GM23248 (cell line): ENCODE data around the gene GABRR2. TPM values are rescaled to one million over a fixed set of nuclear protein-coding genes. Genes with fewer than 3 reads are reported as not detected.

Source experiments
- DNase-seq: peaks from one replicate; pipeline ENCODE4 v3.0.0-alpha.2; 2015
- H2AFZ ChIP-seq: fragments of 200-600 bp; sonication (generic); 2 replicates; pipeline ENCODE4 v1.6.1; 2016; ENCODE audit warnings: antibody characterized with exemption
- H3F3A ChIP-seq: fragments of 200-600 bp; sonication (generic); 2 replicates; pipeline ENCODE4 v1.6.1; 2016; ENCODE audit warnings: mild to moderate bottlenecking, antibody characterized with exemption, mixed run types; ENCODE audit not compliant: insufficient read depth
- H3K27ac ChIP-seq: fragments of 200-600 bp; sonication (generic); 2 replicates; pipeline ENCODE4 v1.5.1; 2016; ENCODE audit warnings: mild to moderate bottlenecking
- H3K27me3 ChIP-seq: fragments of 200-600 bp; sonication (generic); replicated peaks from 2 replicates; pipeline ENCODE4 v1.6.1; 2016; ENCODE audit warnings: mild to moderate bottlenecking; ENCODE audit not compliant: insufficient read depth
- H3K36me3 ChIP-seq: fragments of 200-600 bp; sonication (generic); 2 replicates; pipeline ENCODE4 v1.6.1; 2016; ENCODE audit warnings: low read depth, mild to moderate bottlenecking
- H3K4me1 ChIP-seq: fragments of 200-600 bp; sonication (generic); 2 replicates; pipeline ENCODE4 v1.6.1; 2016; ENCODE audit warnings: mild to moderate bottlenecking; ENCODE audit not compliant: insufficient read depth
- H3K4me2 ChIP-seq: fragments of 200-600 bp; sonication (generic); one replicate; pipeline ENCODE4 v1.6.1; 2016; ENCODE audit warnings: mild to moderate bottlenecking; ENCODE audit not compliant: unreplicated experiment
- H3K4me3 ChIP-seq: fragments of 200-600 bp; sonication (generic); 2 replicates; pipeline ENCODE4 v1.5.1; 2016; ENCODE audit warnings: mild to moderate bottlenecking
- H3K79me2 ChIP-seq: fragments of 200-600 bp; sonication (generic); 2 replicates; pipeline ENCODE4 v1.6.1; 2016; ENCODE audit warnings: mild to moderate bottlenecking; ENCODE audit not compliant: insufficient read depth
- H3K9ac ChIP-seq: fragments of 200-600 bp; sonication (generic); 2 replicates; pipeline ENCODE4 v1.6.1; 2016; ENCODE audit warnings: mild to moderate bottlenecking
- H3K9me2 ChIP-seq: fragments of 200-600 bp; sonication (generic); 2 replicates; pipeline ENCODE4 v1.6.1; 2016; ENCODE audit warnings: mixed run types, mild to moderate bottlenecking, moderate library complexity; ENCODE audit not compliant: insufficient read depth
- H3K9me3 ChIP-seq: fragments of 200-600 bp; sonication (generic); one replicate; pipeline ENCODE4 v1.6.1; 2017; ENCODE audit warnings: low read depth
- H4K20me1 ChIP-seq: fragments of 200-600 bp; sonication (generic); 2 replicates; pipeline ENCODE4 v1.6.0; 2016; ENCODE audit not compliant: insufficient read depth
- EZH2 ChIP-seq: fragments of 200-600 bp; sonication (generic); IDR thresholded peaks from 2 replicates; pipeline ENCODE4 v1.6.1; 2018; ENCODE audit warnings: antibody characterized with exemption, mild to moderate bottlenecking; ENCODE audit not compliant: insufficient read depth, poor library complexity, severe bottlenecking
- EZH2phosphoT487 ChIP-seq: fragments of 200-600 bp; sonication (generic); IDR thresholded peaks from 2 replicates; pipeline ENCODE4 v1.6.1; 2018; ENCODE audit warnings: antibody characterized with exemption, moderate library complexity, mild to moderate bottlenecking, low read depth; ENCODE audit not compliant: insufficient read depth
- WGBS, 2 experiments: methylation state at CpG; one replicate each; pipeline ENCODE4 v1.1.6; 2015 to 2017; ENCODE audit warnings: low lambda C conversion rate in 2 of 2, low coverage in 1 of 2; ENCODE audit errors: missing lambda C conversion rate in 2 of 2; 5-methylcytosine and 5-hydroxymethylcytosine counted together
- in situ Hi-C: fragments of 300-500 bp; cut with MboI; formaldehyde crosslinking; loops from 2 replicates; pipeline ENCODE4 v1.15.0; 2020
- polyA plus RNA-seq: library from polyadenylated mRNA; unstranded; fragments of >200 nt; fragmentation: Nextera tagmentation; extraction: Ambion mirVana; gene quantifications from 2 replicates; pipeline ENCODE4 v1.2.1, GENCODE V29; 2016
- total RNA-seq: library from RNA; depleted of rRNA; stranded (reverse); fragments of >200 nt; shearing (Covaris generic); gene quantifications from 2 replicates; pipeline ENCODE4 v1.2.3, GENCODE V29; 2014

The GABRR2 gene
- total and polyA plus RNA-seq, 2 experiments from 2014 or later = not detected

DNA sequence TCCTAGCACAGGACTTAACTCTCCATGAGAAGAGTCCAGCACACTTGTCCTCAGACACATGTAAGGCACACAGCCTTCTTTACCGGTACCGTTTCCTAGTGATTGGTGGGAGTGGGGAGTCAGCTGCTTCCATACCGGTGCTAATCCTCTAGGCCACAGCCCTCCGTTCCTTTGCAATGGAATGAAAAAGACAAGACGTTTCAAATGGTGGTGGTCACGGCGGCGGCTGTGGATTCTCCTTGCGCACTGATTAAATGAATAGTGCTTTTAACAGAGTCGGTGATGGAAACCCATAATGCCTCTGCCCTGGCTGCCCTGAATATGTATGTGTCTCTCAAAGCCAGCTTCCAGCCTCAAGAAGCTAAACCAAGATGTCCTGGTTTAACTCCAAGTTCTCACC, 63.1 kb downstream of the GABRR2 start:
- DNase-seq = no peak
- no peaks in the 10 kb centered on the region for H3F3A ChIP-seq
- H3K79me2 ChIP-seq = no peaks in the 10 kb centered on the region
- 82 to 85% methylated on average over 10 of the region's 10 CpGs for WGBS, 2 experiments
- no peak overlapping the region for H3K4me2 ChIP-seq
- in situ Hi-C loops = no loop called here
- H4K20me1 ChIP-seq = no peaks in the 10 kb centered on the region
- H3K36me3 ChIP-seq = no peaks in the 10 kb centered on the region
- H3K9me2 ChIP-seq = no peaks in the 10 kb centered on the region
- no peak overlapping the region for H3K9ac ChIP-seq
- no peak overlapping the region for H2AFZ ChIP-seq
- no peak overlapping the region for H3K27ac ChIP-seq
- TF ChIP-seq EZH2 = no peak
- no peak for TF ChIP-seq EZH2phosphoT487
- no peak overlapping the region for H3K4me3 ChIP-seq
- H3K4me1 ChIP-seq = no peaks in the 10 kb centered on the region
- no peaks in the 10 kb centered on the region for H3K9me3 ChIP-seq
- H3K27me3 ChIP-seq = peaks cover 6% of the 10 kb centered on the region; the same call in 1 of the 2 replicates

GRCh38 chr6:89251170-89251569, 63.9 kb downstream of the GABRR2 start:
- H2AFZ ChIP-seq = no peak overlapping the region
- no peaks in the 10 kb centered on the region for H4K20me1 ChIP-seq
- TF ChIP-seq EZH2phosphoT487 = no peak
- no peak for TF ChIP-seq EZH2
- H3K9me3 ChIP-seq = no peaks in the 10 kb centered on the region
- H3K36me3 ChIP-seq = no peaks in the 10 kb centered on the region
- no peaks in the 10 kb centered on the region for H3F3A ChIP-seq
- no peaks in the 10 kb centered on the region for H3K79me2 ChIP-seq
- in situ Hi-C loops = no loop called here
- peaks cover 6% of the 10 kb centered on the region; the same call in 1 of the 2 replicates for H3K27me3 ChIP-seq
- no peak overlapping the region for H3K9ac ChIP-seq
- no peak overlapping the region for H3K4me2 ChIP-seq
- H3K4me1 ChIP-seq = no peaks in the 10 kb centered on the region
- DNase-seq = no peak
- 56 to 66% methylated on average over 2 of the region's 2 CpGs for WGBS, 2 experiments
- H3K4me3 ChIP-seq = no peak overlapping the region
- H3K9me2 ChIP-seq = no peaks in the 10 kb centered on the region
- no peak overlapping the region for H3K27ac ChIP-seq

DNA sequence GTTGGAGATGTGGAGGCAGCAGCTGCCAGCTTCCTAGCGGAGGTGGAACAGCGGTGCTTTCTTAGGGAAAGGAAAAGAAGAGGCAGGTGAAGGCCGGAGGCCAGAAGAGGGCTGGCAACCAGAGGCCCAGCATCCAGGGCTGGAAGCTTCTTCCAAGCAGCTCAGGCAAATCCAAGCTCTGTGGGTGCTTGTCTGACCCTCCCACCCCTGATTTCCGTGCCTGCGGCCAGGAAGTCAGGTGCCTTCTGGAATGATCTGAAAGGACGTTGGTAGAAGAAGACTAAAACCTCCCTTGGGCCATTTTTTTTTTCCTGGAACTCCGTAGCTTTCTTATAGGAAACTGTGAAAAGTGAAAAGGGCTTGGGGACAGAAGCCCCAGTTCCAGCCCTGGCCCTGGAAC, 64.9 kb downstream of the GABRR2 start:
- Histone ChIP-seq H3K79me2 (no peaks in the 10 kb centered on the region), H3K4me1 (no peaks in the 10 kb centered on the region), H3K4me3 (no peak overlapping the region), H3K4me2 (no peak overlapping the region), H3K27me3 (peaks cover 6% of the 10 kb centered on the region; the same call in 1 of the 2 replicates), H3K9me3 (no peaks in the 10 kb centered on the region), H3F3A (no peaks in the 10 kb centered on the region), H3K9ac (no peak overlapping the region), H2AFZ (no peak overlapping the region), H3K36me3 (no peaks in the 10 kb centered on the region), H3K27ac (no peak overlapping the region), H4K20me1 (no peaks in the 10 kb centered on the region), H3K9me2 (no peaks in the 10 kb centered on the region)
- in situ Hi-C loops = no loop called here
- TF ChIP-seq EZH2phosphoT487 = no peak
- TF ChIP-seq EZH2 = no peak
- DNase-seq = no peak
- 78 to 86% methylated on average over 7 of the region's 7 CpGs for WGBS, 2 experiments

GRCh38 chr6:89244241-89244985, 70.7 kb downstream of the GABRR2 start:
- no peak for TF ChIP-seq EZH2
- TF ChIP-seq EZH2phosphoT487 = no peak
- H3K4me3 ChIP-seq = no peak overlapping the region
- no peak overlapping the region for H3K4me2 ChIP-seq
- no peaks in the 10 kb centered on the region for H3F3A ChIP-seq
- H3K27ac ChIP-seq = no peak overlapping the region
- no peaks in the 10 kb centered on the region for H3K9me2 ChIP-seq
- WGBS, 2 experiments = 73 to 78% methylated on average over 5 of the region's 5 CpGs
- H3K4me1 ChIP-seq = no peaks in the 10 kb centered on the region; the same call in 1 of the 2 replicates
- no peaks in the 10 kb centered on the region for H3K36me3 ChIP-seq
- H2AFZ ChIP-seq = no peak overlapping the region
- H3K9me3 ChIP-seq = no peaks in the 10 kb centered on the region
- no peak for DNase-seq
- H4K20me1 ChIP-seq = no peaks in the 10 kb centered on the region
- no peaks in the 10 kb centered on the region for H3K79me2 ChIP-seq
- H3K9ac ChIP-seq = no peak overlapping the region
- in situ Hi-C loops = loop anchor here (10.0 kb wide), 1 partner anchor 260 kb away; no protein-coding TSS in a partner anchor
- H3K27me3 ChIP-seq = peaks cover 13% of the 10 kb centered on the region
